Upper lobe of right lung (tissue), 1 donor: ENCODE results near the gene LRRC23. TPM values are rescaled to one million over a fixed set of nuclear protein-coding genes. Genes with fewer than 3 reads are reported as not detected.

Source experiments
- ATAC-seq: fragments of 200-7000 bp; cut with Tn5 transposase; one replicate; pipeline ENCODE4 v1.9.1; 2020; ENCODE audit warnings: mild to moderate bottlenecking, moderate library complexity
- DNase-seq: peaks from one replicate; pipeline ENCODE4 v3.0.0-alpha.2; 2020
- H3K27ac ChIP-seq: fragments of 200-600 bp; one replicate; pipeline ENCODE4 v1.8.0; 2022
- H3K27me3 ChIP-seq: fragments of 200-600 bp; one replicate; pipeline ENCODE4 v1.8.0; 2022; ENCODE audit warnings: mild to moderate bottlenecking
- H3K36me3 ChIP-seq: fragments of 200-600 bp; one replicate; pipeline ENCODE4 v1.8.0; 2022
- H3K4me1 ChIP-seq: fragments of 200-600 bp; one replicate; pipeline ENCODE4 v1.8.0; 2022
- H3K4me3 ChIP-seq: fragments of 200-600 bp; one replicate; pipeline ENCODE4 v1.8.0; 2022; ENCODE audit warnings: mild to moderate bottlenecking
- H3K9me3 ChIP-seq: fragments of 200-600 bp; one replicate; pipeline ENCODE4 v1.8.0; 2022
- CTCF ChIP-seq: fragments of 200-600 bp; IDR thresholded peaks from one replicate; pipeline ENCODE4 v1.8.0; 2022; ENCODE audit warnings: antibody characterized with exemption
- intact Hi-C: fragments of 100-400 bp; cut with DNase I; formaldehyde crosslinking; loops from one replicate; pipeline ENCODE4 v1.11.0; 2022
- total RNA-seq: library from RNA; stranded (reverse); fragmentation: NEBNext Ultra II Directional; extraction: Animal tissue kit (Norgen Biotek cat#: 25700); gene quantifications from one replicate; pipeline ENCODE4 v1.2.1, GENCODE V29; 2021
- donor health status: DM: no; HTN: yes; CAD: no; lungs with severe emphysema.

The LRRC23 gene
- total RNA-seq, 1 donor from 2014 or later, result 13.3 TPM

GRCh38 chr12:6948873-6949594, 44.4 kb downstream of the LRRC23 start:
- DNase-seq, result peak; percentile 84
- peak; percentile 18 for ATAC-seq
- Histone ChIP-seq H3K4me1 (peaks cover 41% of the 10 kb centered on the region), H3K27ac (peak overlapping the region; percentile 71), H3K27me3 (no peaks in the 10 kb centered on the region), H3K36me3 (no peaks in the 10 kb centered on the region), H3K4me3 (no peak overlapping the region), H3K9me3 (no peaks in the 10 kb centered on the region)
- peak; percentile 29 for TF ChIP-seq CTCF
- intact Hi-C loops, result loop anchor here (10.0 kb wide), 1 partner anchor 156 kb away; the partner anchor contains the start of gene C1RL

DNA sequence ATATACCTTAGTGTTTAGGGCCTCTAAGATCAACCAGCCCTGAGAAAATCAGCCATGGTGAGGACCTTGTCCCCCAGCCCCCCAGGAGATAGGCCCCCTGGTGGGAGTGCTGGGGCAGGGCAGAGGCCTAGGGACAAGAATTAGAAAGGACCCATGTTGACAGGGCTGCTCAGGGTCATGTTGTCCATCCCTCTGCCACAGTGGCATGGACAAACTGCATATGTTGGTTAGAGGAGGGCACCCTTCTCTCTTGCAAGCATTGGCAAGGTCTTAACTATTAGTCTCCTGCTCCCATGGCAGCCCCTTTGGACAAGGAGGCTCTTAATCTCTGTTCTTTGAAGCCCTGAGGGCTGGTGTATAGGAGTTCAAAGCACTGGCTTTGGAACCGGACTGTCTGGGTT, 45.8 kb downstream of the LRRC23 start:
- DNase-seq (peak; percentile 49), ATAC-seq (no peak)
- intact Hi-C loops, result no loop called here
- Histone ChIP-seq H3K4me3 (no peak overlapping the region), H3K36me3 (no peaks in the 10 kb centered on the region), H3K9me3 (no peaks in the 10 kb centered on the region), H3K4me1 (peaks cover 42% of the 10 kb centered on the region), H3K27me3 (no peaks in the 10 kb centered on the region), H3K27ac (peak overlapping the region; percentile 89)
- TF ChIP-seq CTCF, result peak; percentile 13

DNA sequence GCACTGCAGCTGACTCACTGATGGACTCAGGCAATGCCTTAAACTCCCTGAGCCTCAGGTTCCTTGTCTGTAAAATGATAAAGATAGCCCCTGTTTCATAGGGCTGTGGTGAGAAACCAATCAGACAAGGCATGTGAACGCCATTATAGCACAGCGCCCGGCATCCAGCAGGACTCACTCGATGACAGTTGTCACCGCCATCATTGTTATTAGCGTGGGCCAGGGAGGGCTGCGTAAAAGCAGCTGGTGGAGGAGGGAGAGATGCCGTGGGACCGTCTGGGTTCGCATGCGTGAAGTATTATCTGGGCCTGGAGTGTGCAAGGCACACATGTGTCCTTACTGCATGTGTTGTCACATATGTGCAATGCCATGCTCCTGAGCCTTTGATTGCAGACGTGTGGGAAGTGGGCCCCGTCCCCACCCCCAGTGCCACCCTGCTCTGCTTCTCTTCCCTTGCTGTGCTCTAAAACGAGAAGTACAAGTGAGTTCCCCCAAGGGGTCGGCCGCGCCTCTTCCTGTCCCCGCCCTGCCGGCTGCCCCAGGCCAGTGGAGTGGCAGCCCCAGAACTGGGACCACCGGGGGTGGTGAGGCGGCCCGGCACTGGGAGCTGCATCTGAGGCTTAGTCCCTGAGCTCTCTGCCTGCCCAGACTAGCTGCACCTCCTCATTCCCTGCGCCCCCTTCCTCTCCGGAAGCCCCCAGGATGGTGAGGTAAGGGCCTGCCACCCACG, 46.4 kb downstream of the LRRC23 start, which contains the start of gene PTPN6:
PTPN6 (plus strand) TSS at position 546 of the 730 bp plus-strand sequence; CDS start at position 703, 157 bp downstream.
- Histone ChIP-seq H3K4me1 (peaks cover 36% of the 10 kb centered on the region), H3K27me3 (no peaks in the 10 kb centered on the region), H3K9me3 (no peaks in the 10 kb centered on the region), H3K4me3 (peak within 1 kb of the TSS; percentile 60), H3K27ac (peak within 1 kb of the TSS; percentile 89), H3K36me3 (no peaks in the 10 kb centered on the region)
- DNase-seq, result peak; percentile 91
- TF ChIP-seq CTCF, result no peak
- peak; percentile 66 for ATAC-seq
- intact Hi-C loops, result no loop called here

GRCh38 chr12:6951551-6952120, 47.0 kb downstream of the LRRC23 start:
- peak overlapping the region; percentile 89 for H3K27ac ChIP-seq
- peaks cover 30% of the 10 kb centered on the region for H3K4me1 ChIP-seq

More at GRCh38 chr12:6951551-6952120, 47.0 kb downstream of the LRRC23 start:
- no peaks in the 10 kb centered on the region for H3K27me3 ChIP-seq
- intact Hi-C loops, result no loop called here
- TF ChIP-seq CTCF, result no peak
- peak overlapping the region; percentile 60 for H3K4me3 ChIP-seq
- no peaks in the 10 kb centered on the region for H3K36me3 ChIP-seq
- DNase-seq (no peak), ATAC-seq (no peak)
- H3K9me3 ChIP-seq, result no peaks in the 10 kb centered on the region
